ENCODE data around the gene INHBC.

The INHBC gene

GRCh38 chr12:57467212-57467874, 32.8 kb downstream of the INHBC start:
- no peak for DNase-seq (ENCODE audit: low read depth in 2 of 3, low spot score in 2 of 3)

GRCh38 chr12:57467915-57468314, 33.3 kb downstream of the INHBC start:
- no peak for DNase-seq (ENCODE audit: low read depth in 2 of 3, low spot score in 2 of 3)

- DNase-seq (ENCODE audit: low read depth in 2 of 3, low spot score in 2 of 3) = no peak
These were observed 34.9 kb downstream of the INHBC start for GRCh38 chr12:57469296-57470164.

GRCh38 chr12:57470286-57470969, 35.8 kb downstream of the INHBC start:
- DNase-seq (ENCODE audit: low read depth in 2 of 3, low spot score in 2 of 3) = no peak

- DNase-seq (ENCODE audit: low read depth in 2 of 3, low spot score in 2 of 3) = no peak
These were observed 36.5 kb downstream of the INHBC start for GRCh38 chr12:57470970-57471656.

GRCh38 chr12:57471661-57472060, 37.1 kb downstream of the INHBC start:
- DNase-seq (ENCODE audit: low read depth in 2 of 3, low spot score in 2 of 3) = no peak

GRCh38 chr12:57472391-57472790, 37.8 kb downstream of the INHBC start:
- no peak for DNase-seq (ENCODE audit: low read depth in 2 of 3, low spot score in 2 of 3)

GRCh38 chr12:57473392-57473791, 38.8 kb downstream of the INHBC start:
- no peak for DNase-seq (ENCODE audit: low read depth in 2 of 3, low spot score in 2 of 3)

GRCh38 chr12:57473886-57474285, 39.3 kb downstream of the INHBC start:
- no peak for DNase-seq (ENCODE audit: low read depth in 2 of 3, low spot score in 2 of 3)

- DNase-seq (ENCODE audit: low read depth in 2 of 3, low spot score in 2 of 3) = no peak
These were observed 39.8 kb downstream of the INHBC start for GRCh38 chr12:57474430-57474829.

GRCh38 chr12:57474862-57475261, 40.3 kb downstream of the INHBC start:
- DNase-seq (ENCODE audit: low read depth in 2 of 3, low spot score in 2 of 3) = no peak

- no peak for DNase-seq (ENCODE audit: low read depth in 2 of 3, low spot score in 2 of 3)
These were observed 40.9 kb downstream of the INHBC start for GRCh38 chr12:57475271-57476161.

GRCh38 chr12:57476162-57476992, 41.8 kb downstream of the INHBC start:
- DNase-seq (ENCODE audit: low read depth in 2 of 3, low spot score in 2 of 3) = no peak

GRCh38 chr12:57476993-57477709, 42.6 kb downstream of the INHBC start:
- no peak for DNase-seq (ENCODE audit: low read depth in 2 of 3, low spot score in 2 of 3)

- DNase-seq (ENCODE audit: low read depth in 2 of 3, low spot score in 2 of 3) = no peak
These were observed 43.4 kb downstream of the INHBC start for GRCh38 chr12:57477710-57478681.

- DNase-seq (ENCODE audit: low read depth in 2 of 3, low spot score in 2 of 3) = no peak
These were observed 44.4 kb downstream of the INHBC start for GRCh38 chr12:57479043-57479375.

GRCh38 chr12:57479376-57480115, 45.0 kb downstream of the INHBC start, which contains the start of gene ARHGAP9:
Gene ARHGAP9 (minus strand): TSS chr12:57479866. CDS start chr12:57479406, 460 bp downstream.
- no peak for DNase-seq (ENCODE audit: low read depth in 2 of 3, low spot score in 2 of 3)
